Activated CD8-positive, alpha-beta memory T cell treated with anti-CD3 and anti-CD28 coated beads for 1 hour (primary cell): ENCODE data around the gene MED26.
"Not testable (repeated sequence)": the region's sequence is repeated elsewhere in the genome, so short reads cannot be mapped to it uniquely, and the experiment has no call there.

Source experiments
- DNase-seq, 2 donors: peaks; one replicate each; pipeline ENCODE4 v3.0.0-alpha.2; 2020; ENCODE audit warnings: low read depth in 1 of 2; ENCODE audit errors: extremely low read depth in 1 of 2

MED26 gene

DNA sequence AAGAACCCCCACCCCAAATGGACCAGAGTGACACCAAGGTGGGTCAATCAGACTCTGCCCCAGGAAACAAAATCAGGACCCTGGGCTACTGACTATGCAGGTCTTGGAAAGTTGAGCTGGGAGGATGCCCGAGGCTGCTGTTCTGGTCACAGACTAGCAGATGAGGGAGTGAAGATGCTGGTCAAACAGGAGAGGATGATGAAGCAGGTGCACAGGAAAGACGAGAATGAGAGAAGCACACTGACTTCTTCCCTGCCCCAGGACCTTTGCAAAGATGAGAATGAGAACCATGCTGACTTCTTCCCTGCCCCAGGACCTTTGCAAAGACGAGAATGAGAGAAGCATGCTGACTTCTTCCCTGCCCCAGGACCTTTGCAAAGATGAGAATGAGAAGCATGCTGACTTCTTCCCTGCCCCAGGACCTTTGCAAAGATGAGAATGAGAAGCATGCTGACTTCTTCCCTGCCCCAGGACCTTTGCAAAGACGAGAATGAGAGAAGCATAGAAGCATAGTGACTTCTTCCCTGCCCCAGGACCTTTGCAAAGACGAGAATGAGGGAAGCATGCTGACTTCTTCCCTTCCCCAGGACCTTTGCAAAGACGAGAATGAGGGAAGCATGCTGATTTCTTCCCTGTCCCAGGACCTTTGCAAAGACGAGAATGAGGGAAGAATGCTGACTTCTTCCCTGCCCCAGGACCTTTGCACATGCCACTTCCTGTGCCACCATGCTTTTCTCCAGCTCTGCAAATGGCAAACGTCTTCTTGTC, 23.6 kb upstream of the MED26 start:
- DNase-seq: not testable (repeated sequence)

DNA sequence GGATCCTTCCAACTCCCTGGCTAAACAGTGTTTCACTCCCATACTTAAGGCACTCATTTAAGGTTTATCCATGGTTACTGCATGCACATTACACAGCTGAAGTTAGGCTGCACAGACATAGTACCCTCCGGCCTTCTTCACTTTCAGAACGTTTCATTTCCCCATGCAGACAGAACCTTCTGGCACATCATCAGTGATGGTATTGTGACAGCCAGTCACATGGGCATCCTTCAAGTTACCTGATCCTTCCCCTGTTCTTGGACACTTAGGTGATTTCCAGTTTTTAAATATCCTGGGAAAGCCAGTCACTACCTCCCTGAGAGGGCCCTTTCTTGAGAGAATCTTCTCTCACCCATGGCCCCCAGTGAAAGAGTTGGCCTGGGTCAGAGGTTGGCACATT, 22.8 kb upstream of the MED26 start:
- no peak for DNase-seq

DNA sequence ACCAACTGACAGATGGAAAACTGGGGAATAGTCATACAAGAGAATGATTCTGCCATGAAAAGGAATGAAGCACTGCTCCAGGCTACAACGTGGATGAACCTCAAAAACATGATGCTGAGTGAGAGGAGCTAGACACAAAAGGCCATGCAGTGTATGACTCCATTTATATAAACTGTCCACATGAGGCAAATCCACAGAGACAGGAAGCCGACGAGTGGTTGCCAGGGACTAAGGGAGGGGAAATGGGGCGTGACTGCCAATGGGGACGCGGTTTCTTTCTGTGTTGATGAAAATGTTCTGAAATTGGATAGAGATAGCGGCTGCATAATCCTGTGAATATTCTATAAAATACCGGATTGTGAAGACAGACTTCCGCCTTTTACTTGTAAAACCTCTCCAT, 21.7 kb upstream of the MED26 start:
- DNase-seq: no peak

DNA sequence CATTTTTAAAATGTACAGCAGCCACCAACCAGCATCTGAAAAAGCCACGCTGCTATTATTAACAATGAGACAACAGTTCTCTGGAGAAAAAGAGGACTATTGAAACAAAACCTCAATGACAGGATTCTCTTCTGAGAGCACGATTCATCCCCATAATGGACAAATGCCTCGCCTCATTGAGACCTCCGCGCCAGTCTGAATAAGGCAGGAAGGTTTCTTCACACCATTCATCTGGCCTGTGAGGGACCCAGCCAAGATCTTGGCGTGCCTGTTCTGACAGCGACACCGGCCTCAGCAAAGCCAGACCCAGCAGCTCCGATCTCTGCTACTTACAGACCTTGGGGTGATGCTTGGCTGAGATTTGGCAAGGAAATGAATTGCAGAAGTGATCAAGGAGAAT, 17.1 kb upstream of the MED26 start:
- no peak for DNase-seq

DNA sequence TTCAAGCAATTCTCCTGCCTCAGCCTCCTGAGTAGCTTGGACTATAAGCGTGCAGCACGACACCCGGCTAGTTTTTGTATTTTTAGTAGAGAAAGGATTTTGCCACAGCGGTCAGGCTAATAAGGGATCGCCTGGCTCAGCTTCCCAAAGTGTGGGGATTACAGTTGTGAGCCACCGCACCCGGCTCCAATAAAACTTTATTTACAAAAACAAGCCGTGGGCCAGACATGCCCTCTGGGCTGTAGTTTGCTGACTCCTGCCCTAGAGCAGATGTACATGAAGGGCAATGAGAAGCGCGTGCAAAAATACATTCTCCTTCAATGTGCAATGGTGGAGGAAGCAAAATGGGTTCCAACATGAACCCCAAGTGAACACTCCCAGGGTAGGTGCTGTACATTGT, 13.7 kb upstream of the MED26 start:
- DNase-seq: no peak

DNA sequence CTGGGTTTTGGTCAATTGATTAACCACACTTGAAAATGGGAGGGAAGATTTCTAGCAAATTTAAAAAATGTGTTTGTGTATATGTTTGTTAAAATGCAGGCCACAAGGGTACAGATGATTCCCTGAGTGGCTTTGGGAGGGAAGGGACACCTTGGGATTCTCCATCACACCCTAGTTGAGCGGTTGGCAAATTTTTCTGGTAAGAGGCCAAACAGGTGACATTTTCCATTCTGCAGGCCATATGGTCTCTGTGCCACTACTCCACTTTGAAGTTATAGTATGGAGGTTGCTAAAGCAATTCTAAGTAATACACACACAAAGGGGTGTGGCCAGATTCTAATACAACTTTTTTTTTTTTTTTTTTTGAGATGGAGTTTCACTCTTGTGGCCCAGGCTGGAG, 12.9 kb upstream of the MED26 start:
- no peak for DNase-seq

DNA sequence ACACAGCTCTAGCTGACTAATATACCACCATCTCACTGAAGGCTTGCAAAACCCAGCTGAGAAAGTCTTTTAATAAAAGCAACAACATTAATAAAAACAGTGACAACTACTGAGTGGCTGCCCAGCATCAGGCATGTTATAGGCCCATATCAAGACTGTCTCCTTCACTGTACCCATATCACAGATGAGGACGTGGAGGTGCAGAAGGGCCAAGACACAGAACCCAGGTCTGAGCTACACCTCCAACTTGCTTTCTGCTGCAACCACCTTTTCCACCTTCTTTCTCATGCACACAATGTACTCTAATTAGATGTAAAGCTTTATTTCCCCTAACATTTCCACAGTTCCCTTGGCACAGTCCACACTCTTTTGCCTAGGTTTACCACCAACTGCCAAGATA, 10.7 kb upstream of the MED26 start:
- DNase-seq: no peak

DNA sequence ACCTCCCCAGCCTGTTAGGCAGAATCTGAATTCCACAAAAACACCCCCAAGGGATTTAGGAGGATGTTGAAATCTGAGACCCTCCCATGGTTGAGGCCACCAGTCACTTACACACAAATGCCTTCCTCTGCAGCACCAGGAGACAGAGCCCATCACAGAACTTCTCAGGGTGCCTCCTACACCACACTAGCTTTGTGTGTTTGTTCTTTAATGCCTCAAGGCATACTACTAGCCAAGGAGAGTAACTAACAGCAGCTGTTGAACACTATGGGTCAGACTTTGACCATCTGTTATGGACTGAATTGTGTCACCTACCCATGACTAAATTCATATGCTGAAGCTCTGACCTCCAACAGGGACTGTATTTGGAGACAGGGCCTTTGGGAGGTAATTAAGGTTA, 9.5 kb upstream of the MED26 start:
- DNase-seq: no peak

DNA sequence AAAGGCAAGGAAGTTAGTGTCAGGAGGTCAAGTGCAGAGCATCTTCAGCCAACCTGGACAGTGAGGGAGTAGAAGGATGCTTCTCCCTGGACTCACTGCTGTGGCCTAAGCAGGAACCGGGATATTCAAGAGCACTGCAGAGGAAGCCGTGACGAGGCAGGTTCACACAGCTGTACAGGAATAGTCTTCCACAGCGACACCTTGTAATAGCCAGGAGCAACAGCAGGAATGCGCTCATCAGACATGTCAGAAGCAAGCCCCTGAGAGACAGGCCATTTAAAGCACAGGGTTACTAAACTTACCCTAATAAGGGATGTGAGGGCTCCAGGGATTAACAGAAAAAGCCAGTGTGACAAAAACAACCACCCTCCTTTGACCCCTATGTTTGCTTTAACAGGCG, 3.5 kb upstream of the MED26 start:
- no peak for DNase-seq

DNA sequence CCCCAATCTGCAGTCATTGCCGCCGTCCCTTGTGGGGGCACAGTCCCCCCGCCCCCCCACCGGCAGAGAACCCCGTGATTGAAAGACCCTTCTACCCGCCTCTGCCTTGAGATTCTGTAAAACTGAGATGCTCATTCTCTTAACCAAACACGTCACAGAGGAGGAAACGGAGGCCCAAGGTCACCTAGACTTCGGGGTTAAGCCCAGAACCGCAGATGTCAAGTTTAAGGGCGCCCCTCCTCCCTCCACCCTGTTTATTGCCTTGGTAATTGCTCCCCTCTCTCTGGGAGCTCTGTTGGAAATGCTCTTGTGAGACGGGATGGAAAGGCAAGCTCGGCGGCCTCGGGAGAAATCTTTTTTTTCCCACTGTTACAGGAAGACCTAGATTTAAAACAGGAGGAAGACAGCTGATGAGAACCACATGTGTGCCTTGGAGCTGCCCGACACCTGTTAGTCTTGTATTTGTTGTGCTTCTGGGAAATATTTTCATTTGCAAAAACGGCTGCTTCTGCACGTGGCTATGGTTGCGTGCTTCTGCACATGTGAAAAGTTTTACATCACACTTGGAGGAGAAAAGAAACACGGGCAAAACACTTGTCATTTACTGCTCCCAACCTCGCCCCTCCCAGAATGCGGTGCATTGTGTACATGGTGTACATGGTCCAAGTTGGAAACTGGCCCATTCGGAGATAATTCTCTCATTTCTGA, 1.1 kb upstream of the MED26 start:
- DNase-seq: peak in 1 of 2 donors; percentile 7

DNA sequence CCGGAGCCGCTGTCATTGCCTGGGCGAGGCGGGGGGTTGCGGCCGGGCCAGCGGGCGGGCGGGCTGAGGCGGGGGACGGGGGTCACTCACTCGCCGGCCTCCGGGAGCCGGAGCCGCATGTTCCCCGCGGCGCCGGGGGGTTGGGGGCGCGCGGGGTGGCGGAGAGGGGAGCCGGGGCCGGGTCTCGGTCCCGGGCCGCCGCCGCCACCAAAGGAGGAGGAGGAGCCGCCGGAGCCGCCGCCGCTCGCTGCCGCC, 149 bp downstream of the MED26 start:
- DNase-seq: peak in 1 of 2 donors; percentile 5

DNA sequence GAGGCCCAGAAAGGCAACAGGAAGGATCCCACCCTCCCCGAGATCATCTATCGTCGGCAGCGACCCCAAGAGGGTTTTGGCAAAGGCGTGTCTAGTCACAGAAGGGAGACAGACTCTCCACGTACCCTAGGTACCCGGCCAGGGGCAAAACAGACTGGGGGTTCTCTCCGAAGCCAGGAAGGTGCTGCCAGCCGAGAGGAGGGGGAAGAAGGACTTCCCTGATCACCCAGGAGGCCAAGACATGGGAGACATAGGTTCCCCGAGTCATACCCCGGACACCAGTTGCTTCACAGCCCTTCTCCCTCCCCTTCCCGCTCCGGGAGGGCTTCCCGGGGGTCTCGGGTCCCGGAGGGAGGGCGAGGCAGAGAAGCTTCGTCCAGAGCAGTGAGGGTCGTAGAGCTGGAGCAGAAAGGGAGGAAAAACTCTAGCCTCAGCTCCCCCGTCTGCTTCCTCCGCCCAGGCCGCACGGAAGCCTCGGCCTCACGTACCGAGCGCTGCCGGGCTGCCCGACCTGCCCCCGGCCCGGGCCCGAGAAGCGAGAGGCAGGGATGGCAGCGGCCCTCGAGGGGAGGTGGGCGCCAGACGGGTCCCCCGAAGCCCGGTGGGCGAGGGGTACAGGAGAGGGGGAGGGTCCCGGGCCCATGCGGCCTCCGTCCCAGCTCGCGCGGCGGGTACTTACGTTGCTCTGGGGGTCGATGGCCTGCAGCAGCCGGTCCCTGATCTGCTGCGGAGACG, 644 bp downstream of the MED26 start:
- DNase-seq: no peak

DNA sequence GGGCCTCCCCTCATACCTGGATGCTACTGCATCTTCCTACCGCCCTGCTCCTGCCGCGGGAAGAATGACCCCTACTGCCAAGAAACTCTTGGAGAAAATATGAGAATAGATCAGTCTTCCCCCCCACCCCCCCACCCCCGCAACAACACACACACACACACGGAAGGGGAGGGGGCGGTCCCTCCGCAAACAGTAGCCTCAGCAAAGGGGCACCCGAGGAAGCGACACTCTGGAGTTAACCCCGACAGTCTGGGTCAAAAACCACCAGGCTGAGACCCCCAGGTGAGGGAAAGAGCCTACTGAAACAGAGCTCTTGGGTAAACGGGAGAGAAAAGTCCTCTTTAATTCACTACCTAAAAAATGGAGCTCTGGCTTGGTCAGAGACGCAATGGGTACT, 1.2 kb downstream of the MED26 start:
- DNase-seq: no peak

DNA sequence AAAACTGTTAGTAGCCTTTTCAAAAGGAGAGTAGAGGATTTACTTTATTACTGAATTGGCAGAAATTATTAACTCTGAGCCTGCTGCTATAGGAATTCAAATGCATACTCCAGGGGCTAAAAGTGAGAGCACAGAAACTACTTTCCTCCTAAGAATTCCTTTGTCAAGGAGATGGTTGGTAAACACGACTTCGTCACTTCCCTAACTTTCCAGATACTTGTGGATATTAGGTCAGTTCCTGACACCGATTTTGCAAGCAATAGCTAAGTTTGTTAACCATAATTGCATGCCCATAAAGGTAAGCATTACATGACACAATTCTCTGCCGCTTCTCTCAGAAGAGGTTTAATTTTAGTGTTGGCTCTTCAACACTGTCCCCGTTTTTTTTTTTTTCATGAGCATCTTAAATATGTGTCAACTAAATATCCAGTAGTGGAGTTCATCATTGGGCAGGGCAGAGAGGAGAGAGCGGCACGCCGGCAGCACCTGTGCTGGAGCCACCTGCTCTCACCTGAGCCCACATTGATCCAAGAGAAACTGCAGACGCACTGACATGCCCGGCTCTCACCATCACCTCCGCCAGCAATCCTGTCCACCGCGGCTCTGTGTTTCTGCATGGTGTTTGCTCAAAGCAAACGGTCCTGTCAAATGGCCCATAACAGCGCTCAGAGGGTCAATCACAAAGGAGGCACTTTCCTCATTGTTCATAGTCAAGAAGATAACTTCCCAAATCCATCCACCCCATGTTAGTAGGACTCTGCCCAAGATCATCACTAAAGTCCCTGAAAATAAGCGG, 2.6 kb downstream of the MED26 start:
- DNase-seq: no peak

DNA sequence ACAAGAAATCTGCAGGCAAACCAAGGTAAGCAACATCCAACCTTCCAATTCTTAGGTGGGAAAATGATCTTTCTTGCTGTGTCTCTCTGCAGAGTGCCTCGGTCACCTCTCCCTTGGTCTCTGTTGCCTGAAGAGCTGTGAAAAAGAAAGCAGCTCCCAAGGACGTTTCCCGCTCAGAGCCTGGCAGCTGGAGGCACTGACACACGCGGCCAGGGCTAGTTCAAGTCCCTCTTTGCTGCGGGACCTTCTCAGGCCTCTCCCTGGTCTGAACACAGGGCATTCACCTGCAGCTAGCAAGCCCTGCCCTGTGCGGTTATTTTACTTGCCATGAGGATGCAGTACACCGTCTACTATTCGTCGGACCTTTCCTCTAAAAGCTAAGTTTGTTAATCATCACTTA, 3.8 kb downstream of the MED26 start:
- DNase-seq: no peak

DNA sequence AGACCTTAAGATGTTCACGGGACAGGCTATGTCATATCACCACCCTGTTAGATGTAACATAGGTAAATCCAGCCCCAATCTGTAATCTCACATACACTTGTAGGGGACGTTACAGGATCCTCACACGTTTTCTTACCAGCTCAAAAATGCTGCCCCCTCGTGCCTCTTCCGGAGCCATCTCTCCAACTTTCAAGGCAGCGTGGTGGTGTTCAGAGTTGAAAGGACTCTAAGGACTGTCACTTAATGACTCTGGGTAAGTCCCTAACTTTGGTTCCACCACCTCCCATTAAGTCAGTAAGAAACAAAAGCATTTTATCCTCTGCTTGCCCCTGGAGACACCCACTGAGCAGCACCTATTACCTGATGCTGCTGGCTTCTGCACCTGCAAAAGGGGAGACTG, 4.4 kb downstream of the MED26 start:
- no peak for DNase-seq

DNA sequence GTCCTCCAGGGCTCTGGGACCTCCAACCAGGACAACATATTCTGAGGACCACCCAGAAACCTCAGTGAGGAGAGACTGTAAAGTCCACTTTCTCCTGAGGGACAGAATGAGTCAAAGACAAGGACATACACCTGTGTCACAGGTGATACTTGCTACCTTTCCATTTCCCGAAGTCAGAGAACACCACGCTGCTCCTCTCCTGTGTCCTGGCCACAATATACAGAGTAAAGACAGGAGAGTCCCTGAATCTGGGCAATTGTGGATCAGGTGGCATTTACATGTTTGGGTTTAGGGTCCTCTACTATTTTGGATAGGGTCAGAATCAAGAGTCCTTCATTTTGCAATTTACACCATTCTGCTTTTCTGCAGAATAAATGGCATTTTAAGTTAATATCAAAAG, 4.9 kb downstream of the MED26 start:
- DNase-seq: no peak

DNA sequence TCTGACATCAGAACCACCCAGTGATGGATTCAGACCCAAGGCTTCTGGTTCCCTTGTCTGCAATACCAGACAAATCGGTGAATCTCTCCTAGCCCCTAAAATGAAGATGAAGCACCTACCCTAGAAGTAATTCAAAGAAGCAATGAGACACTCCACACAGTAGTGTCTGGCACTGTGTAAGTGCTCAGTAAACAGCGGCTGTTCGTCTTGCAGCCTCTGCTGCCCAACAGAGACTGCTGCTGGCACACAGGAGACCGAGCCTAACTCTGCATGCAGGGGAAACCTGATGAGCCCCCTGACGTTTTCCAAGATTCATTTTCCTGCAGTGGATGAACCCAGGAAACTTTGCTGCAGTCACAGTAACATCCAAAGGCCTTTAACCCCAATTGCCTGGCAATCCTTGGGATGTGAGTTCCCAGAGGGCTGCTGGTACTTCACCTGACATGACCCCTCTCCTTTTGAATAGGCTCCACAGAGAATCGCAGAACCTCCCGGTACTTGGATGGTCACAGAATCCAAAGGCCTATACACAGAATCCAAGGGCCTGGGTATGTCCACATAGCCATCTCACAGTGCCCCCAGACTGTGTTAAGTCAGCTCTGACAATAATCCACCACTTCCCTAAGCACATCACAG, 6.7 kb downstream of the MED26 start:
- no peak for DNase-seq

DNA sequence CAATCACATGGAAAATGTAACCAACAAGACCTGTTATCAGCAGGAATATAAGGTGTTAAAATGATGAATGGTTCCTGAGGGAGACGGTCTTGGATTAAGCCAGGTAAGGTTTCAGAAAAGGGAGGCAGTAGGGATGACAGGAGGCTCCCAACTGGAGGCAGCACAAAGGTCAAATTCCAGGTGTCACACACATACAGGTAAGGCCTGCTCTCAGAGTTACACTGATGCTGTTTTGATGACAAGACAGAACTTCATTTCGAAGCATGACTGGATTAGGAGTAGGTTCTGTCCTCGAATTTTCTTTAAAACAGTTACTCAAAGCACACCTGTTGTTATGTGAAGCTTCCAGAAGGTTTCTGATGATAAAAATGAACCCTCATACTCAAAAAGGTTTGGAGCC, 7.4 kb downstream of the MED26 start:
- no peak for DNase-seq

DNA sequence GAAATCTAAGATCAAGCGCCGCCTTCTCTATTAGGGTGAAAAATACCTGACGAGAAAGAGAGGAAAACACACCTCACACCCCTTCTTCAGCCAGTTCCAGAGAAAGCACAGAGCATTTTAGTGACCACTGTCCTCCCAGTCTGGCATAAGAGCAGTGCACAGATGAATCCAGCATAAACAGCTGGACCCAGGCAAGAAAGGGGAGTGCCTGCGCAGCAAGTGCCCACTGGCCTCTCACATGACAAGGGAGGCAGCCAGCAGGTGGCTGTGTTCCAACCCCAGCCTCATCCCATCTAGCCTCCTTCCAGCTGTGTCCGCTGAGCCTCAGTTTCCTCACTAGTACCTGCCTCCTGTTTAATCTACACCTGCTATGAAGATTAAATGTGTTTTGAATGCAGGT, 8.0 kb downstream of the MED26 start:
- no peak for DNase-seq

DNA sequence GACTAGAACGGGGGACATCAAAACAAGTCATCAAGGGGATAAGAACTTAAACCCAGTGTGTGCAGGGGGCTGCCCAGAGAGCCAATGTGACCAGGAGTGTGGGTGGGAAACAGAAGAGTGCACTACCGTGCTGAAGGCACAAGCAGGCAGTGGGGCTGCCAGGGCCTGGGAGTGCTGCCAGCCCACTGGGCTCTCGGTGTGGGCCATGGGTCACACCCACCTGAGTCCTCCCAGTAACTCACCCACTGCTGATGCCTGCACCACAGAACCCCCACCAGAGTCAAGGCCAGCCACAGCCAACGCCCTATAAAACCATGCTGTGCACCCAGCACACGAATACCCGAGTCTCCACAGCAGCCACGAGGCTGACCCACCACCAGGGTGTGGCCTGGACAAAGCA, 8.5 kb downstream of the MED26 start:
- no peak for DNase-seq
